ENCODE data around the gene GOT1. TPM values are rescaled to one million over a fixed set of nuclear protein-coding genes. Genes with fewer than 3 reads are reported as not detected.

The GOT1 gene
- total RNA-seq, 1 experiment from 2014 or later, result 163 TPM

DNA sequence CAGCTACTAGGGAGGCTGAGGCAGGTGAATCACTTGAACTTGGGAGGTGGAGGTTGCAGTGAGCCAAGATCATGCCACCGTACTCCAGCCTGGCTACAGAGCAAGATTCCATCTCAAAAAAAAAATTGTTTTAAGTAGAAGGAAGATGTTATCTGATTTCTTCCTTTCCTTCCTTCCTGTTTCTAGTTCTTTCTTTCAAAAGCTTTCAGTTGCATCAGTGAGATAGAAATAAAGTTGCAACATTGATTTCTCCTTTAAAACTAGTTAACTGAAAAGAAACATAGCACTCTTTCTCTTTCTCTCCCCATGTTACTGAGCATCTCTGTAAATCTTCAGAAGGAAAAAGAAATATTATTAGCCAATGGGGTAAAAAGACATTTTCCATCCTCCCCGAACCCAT, 63.8 kb downstream of the GOT1 start:
- ChIA-PET CTCF (no interaction called here), POLR2A (interaction anchor here (0.6 kb wide), 1 partner anchor 1042 kb away, joined by 4 read pairs; no protein-coding TSS in a partner anchor)
- peaks cover 48% of the 10 kb centered on the region for H3K27me3 Mint-ChIP-seq (ENCODE audit: insufficient read depth, unreplicated experiment)
- no peaks in the 10 kb centered on the region for H3K4me1 Mint-ChIP-seq (ENCODE audit: insufficient read depth, unreplicated experiment)
- intact Hi-C loops (cut with micrococcal nuclease), result no loop called here
- no peak for DNase-seq (ENCODE audit: unreplicated experiment)
- BruUV-seq (replicated peaks), result no TSS peak
- TF ChIP-seq, protein P1, sequence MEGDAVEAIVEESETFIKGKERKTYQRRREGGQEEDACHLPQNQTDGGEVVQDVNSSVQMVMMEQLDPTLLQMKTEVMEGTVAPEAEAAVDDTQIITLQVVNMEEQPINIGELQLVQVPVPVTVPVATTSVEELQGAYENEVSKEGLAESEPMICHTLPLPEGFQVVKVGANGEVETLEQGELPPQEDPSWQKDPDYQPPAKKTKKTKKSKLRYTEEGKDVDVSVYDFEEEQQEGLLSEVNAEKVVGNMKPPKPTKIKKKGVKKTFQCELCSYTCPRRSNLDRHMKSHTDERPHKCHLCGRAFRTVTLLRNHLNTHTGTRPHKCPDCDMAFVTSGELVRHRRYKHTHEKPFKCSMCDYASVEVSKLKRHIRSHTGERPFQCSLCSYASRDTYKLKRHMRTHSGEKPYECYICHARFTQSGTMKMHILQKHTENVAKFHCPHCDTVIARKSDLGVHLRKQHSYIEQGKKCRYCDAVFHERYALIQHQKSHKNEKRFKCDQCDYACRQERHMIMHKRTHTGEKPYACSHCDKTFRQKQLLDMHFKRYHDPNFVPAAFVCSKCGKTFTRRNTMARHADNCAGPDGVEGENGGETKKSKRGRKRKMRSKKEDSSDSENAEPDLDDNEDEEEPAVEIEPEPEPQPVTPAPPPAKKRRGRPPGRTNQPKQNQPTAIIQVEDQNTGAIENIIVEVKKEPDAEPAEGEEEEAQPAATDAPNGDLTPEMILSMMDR (IDR thresholded peaks at IDR 0.05; ENCODE audit: unreplicated experiment), result no peak
- no peak overlapping the region for H3K4me3 Mint-ChIP-seq (ENCODE audit: unreplicated experiment)
- no peaks in the 10 kb centered on the region for H3K36me3 Mint-ChIP-seq (ENCODE audit: insufficient read depth, unreplicated experiment)
- H3K27ac Mint-ChIP-seq (ENCODE audit: low read depth, unreplicated experiment), result no peak overlapping the region
- no peaks in the 10 kb centered on the region for H3K9me3 Mint-ChIP-seq (ENCODE audit: unreplicated experiment)

GRCh38 chr10:99365736-99366135, 64.7 kb downstream of the GOT1 start:
- Mint-ChIP-seq H3K27ac (ENCODE audit: low read depth, unreplicated experiment) (no peak overlapping the region), H3K36me3 (ENCODE audit: insufficient read depth, unreplicated experiment) (no peaks in the 10 kb centered on the region), H3K9me3 (ENCODE audit: unreplicated experiment) (no peaks in the 10 kb centered on the region), H3K4me3 (ENCODE audit: unreplicated experiment) (no peak overlapping the region), H3K4me1 (ENCODE audit: insufficient read depth, unreplicated experiment) (no peaks in the 10 kb centered on the region), H3K27me3 (ENCODE audit: insufficient read depth, unreplicated experiment) (peaks cover 48% of the 10 kb centered on the region)
- no peak for DNase-seq (ENCODE audit: unreplicated experiment)
- ChIA-PET CTCF (no interaction called here), POLR2A (no interaction called here)
- TF ChIP-seq, protein P1 (IDR thresholded peaks at IDR 0.05; ENCODE audit: unreplicated experiment), result no peak
- BruUV-seq (replicated peaks), result no TSS peak
- intact Hi-C loops (cut with micrococcal nuclease), result no loop called here

DNA sequence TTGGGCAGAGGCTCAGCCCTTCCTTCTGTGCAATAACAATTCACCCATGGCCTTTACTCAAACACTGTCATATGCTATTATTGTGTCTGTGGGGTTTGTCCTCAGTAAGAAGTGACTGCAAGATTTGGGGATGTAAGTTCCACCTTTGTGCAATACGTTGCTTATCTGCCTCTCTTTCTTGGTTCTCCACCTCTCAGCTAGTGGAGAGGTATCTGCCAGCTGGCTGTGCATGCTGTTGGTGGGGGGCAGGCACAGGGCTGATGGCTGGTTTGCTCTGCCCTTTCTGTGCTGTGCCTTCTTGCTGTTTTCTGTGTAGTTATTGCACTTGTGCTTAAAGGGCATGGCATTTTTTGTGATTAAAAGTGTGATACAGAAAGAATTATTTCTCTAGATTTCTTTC, 65.1 kb downstream of the GOT1 start:
- TF ChIP-seq, protein P1 (IDR thresholded peaks at IDR 0.05; ENCODE audit: unreplicated experiment), result no peak
- POLR2A ChIA-PET, result no interaction called here
- no peaks in the 10 kb centered on the region for H3K9me3 Mint-ChIP-seq (ENCODE audit: unreplicated experiment)
- H3K4me1 Mint-ChIP-seq (ENCODE audit: insufficient read depth, unreplicated experiment), result no peaks in the 10 kb centered on the region
- peaks cover 48% of the 10 kb centered on the region for H3K27me3 Mint-ChIP-seq (ENCODE audit: insufficient read depth, unreplicated experiment)
- BruUV-seq (replicated peaks), result no TSS peak
- intact Hi-C loops (cut with micrococcal nuclease), result no loop called here
- H3K36me3 Mint-ChIP-seq (ENCODE audit: insufficient read depth, unreplicated experiment), result no peaks in the 10 kb centered on the region
- no peak overlapping the region for H3K27ac Mint-ChIP-seq (ENCODE audit: low read depth, unreplicated experiment)
- H3K4me3 Mint-ChIP-seq (ENCODE audit: unreplicated experiment), result no peak overlapping the region
- CTCF ChIA-PET, result no interaction called here
- no peak for DNase-seq (ENCODE audit: unreplicated experiment)

DNA sequence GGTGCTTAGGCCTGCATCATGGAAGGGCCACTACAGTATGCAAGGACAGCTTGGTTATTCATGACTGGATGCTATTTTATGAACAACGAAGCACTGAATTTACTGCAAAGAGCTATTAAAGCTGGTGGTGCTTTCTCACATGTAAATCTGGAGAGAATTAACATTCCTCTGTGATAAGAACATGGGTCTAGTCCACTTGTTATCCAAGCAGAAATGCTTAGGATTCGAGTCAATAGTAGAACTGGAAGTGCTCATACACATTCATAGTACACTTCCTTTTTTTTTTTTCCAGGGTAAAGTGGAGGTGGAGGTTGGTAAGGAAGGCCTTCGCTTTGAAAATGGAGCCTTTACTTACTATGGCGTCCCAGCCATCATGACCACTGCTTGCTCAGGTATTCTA, 66.3 kb downstream of the GOT1 start:
- no peak overlapping the region for H3K4me3 Mint-ChIP-seq (ENCODE audit: unreplicated experiment)
- no peak for DNase-seq (ENCODE audit: unreplicated experiment)
- ChIA-PET POLR2A (no interaction called here), CTCF (interaction anchor here (1.4 kb wide), 1 partner anchor 28 kb away, joined by 4 read pairs; no protein-coding TSS in a partner anchor)
- H3K4me1 Mint-ChIP-seq (ENCODE audit: insufficient read depth, unreplicated experiment), result no peaks in the 10 kb centered on the region
- intact Hi-C loops (cut with micrococcal nuclease), result no loop called here
- TF ChIP-seq, protein P1 (IDR thresholded peaks at IDR 0.05; ENCODE audit: unreplicated experiment), result no peak
- no peaks in the 10 kb centered on the region for H3K9me3 Mint-ChIP-seq (ENCODE audit: unreplicated experiment)
- H3K27me3 Mint-ChIP-seq (ENCODE audit: insufficient read depth, unreplicated experiment), result peaks cover 36% of the 10 kb centered on the region
- no peaks in the 10 kb centered on the region for H3K36me3 Mint-ChIP-seq (ENCODE audit: insufficient read depth, unreplicated experiment)
- no TSS peak for BruUV-seq (replicated peaks)
- H3K27ac Mint-ChIP-seq (ENCODE audit: low read depth, unreplicated experiment), result no peak overlapping the region

Data from MCF 10A (cell line).